ENCODE results near the gene MS4A14. TPM values are rescaled to one million over a fixed set of nuclear protein-coding genes. Genes with fewer than 3 reads are reported as not detected.

MS4A14 gene
- total RNA-seq, 1 experiment from 2014 or later, result not detected

DNA sequence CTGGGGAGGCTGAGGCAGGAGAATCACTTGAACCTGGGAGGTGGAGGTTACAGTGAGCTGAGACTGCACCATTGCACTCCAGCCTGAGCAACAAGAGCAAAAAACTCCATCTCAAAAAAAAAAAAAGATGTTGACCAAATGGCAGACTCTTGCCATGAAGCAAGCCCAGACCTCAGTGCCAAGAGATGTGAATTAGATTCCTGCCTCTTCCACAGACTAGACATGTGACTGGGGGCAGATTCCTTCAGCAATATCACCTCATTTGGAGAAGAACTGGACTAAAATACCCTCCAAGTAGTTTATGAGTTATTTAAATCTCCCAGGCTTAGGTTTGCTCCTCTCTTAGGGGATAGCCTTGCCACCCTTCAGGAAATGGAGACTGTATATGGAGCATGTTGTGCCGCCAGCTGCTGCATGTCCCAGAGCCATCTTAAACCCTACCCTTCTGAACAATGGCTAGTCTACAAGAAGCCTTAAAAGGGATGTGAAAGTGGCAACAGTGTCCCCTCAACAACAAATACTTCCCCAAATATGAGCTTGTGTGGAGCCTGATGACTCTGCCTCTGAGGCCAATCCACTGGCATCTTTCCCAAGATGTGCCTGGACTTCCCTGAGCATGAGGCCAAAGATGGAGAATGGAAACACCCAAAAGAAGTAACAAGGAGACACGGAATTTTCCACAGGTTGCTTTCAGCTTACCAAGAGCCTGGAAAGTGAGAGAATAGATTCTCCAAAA lies 18.7 kb upstream of the MS4A14 start:
- ChIA-PET CTCF (no interaction called here), RAD21 (ENCODE audit: low non-redundant PET in 1 of 2, low total read pairs in 2 of 2, uncharacterized antibody in 2 of 2, unreplicated experiment in 2 of 2) (no interaction called here), POLR2A (no interaction called here)
- Histone ChIP-seq H3K4me3 (replicated peaks in 1 of 2; ENCODE audit: low read depth in 1 of 2, low read length in 2 of 2) (no peak overlapping the region), H3K36me3 (ENCODE audit: control insufficient read depth in 1 of 2, insufficient read depth in 2 of 2, low read length in 2 of 2) (no peaks in the 10 kb centered on the region), H4K20me1 (ENCODE audit: insufficient read depth) (no peaks in the 10 kb centered on the region), H3K4me1 (ENCODE audit: control insufficient read depth in 1 of 2, insufficient read depth in 2 of 2, low read length in 2 of 2) (no peaks in the 10 kb centered on the region), H3K79me2 (ENCODE audit: insufficient read depth, low read length) (no peaks in the 10 kb centered on the region), H3K9me2 (ENCODE audit: insufficient read depth) (no peaks in the 10 kb centered on the region), H3K4me2 (ENCODE audit: low read length) (no peak overlapping the region), H3K9me3 (ENCODE audit: control insufficient read depth in 1 of 2, insufficient read depth in 1 of 2, low read depth in 1 of 2, low read length in 2 of 2) (no peaks in the 10 kb centered on the region), H2AFZ (ENCODE audit: low read depth, low read length, poor library complexity, severe bottlenecking) (no peak overlapping the region), H3K27ac (ENCODE audit: low read depth, low read length) (no peak overlapping the region), H3K27me3 (ENCODE audit: insufficient read depth, low read length) (no peaks in the 10 kb centered on the region), H3K9ac (ENCODE audit: low read length) (no peak overlapping the region)
- TF ChIP-seq REST (IDR thresholded peaks at IDR 0.05; ENCODE audit: low read depth), result no peak
- BruUV-seq (replicated peaks), result no TSS peak
- no peak for ATAC-seq
- DNase-seq (ENCODE audit: low read depth, low spot score), result no peak
- intact Hi-C loops (cut with micrococcal nuclease), result no loop called here

DNA sequence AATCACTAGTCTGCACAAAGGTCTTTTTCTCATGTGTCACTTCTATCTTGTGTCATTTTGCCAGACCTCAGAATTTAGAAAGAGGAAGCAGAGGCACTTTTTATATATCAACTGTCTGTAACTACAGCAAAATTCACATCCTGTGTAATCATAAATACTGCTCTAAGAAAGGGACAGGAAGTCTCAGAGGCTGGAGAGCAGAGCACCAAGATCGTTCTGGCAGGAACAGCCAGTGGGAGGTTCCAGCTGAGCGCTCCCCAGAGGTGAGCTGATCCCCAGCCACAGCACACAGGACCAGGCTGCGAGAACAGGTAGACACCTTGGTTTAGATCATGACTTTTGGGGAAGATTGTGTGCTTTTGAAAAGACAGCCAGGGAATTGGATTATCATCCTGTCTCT lies 17.9 kb upstream of the MS4A14 start, which contains the start of gene MS4A7:
Gene MS4A7 (plus strand): TSS at position 179 of the 400 bp plus-strand sequence. CDS start 4,610 bp downstream, outside the sequence.
- no TSS peak for BruUV-seq (replicated peaks)
- intact Hi-C loops (cut with micrococcal nuclease), result no loop called here
- ATAC-seq, result no peak
- TF ChIP-seq RAD21 (IDR thresholded peaks at IDR 0.05; ENCODE audit: low read depth), result no peak
- TF ChIP-seq FOSL1 (IDR thresholded peaks at IDR 0.05; ENCODE audit: low read depth), result no peak
- TF ChIP-seq TCF7L2 (IDR thresholded peaks at IDR 0.05; ENCODE audit: borderline replicate concordance, extremely low read depth, insufficient read depth, insufficient read length), result no peak
- TF ChIP-seq SP1 (IDR thresholded peaks at IDR 0.05; ENCODE audit: low read depth), result no peak
- TF ChIP-seq YY1 (IDR thresholded peaks at IDR 0.05; ENCODE audit: extremely low read depth, insufficient replicate concordance, low read depth, low read length), result no peak
- no peak for TF ChIP-seq JUND (IDR thresholded peaks at IDR 0.05)
- no peak for TF ChIP-seq EZH2 (IDR thresholded peaks at IDR 0.05)
- no peak for TF ChIP-seq ATF3 (IDR thresholded peaks at IDR 0.05)
- TF ChIP-seq CTCF (IDR thresholded peaks at IDR 0.05 in 2 of 3, conservative IDR thresholded peaks at IDR 0.05 in 1 of 3; ENCODE audit: borderline replicate concordance in 1 of 3, insufficient read depth in 1 of 3, low read depth in 2 of 3, low read length in 2 of 3), result no peak
- no peak for TF ChIP-seq ZNF274 (IDR thresholded peaks at IDR 0.05; ENCODE audit: low read depth, low read length)
- TF ChIP-seq, protein P1, sequence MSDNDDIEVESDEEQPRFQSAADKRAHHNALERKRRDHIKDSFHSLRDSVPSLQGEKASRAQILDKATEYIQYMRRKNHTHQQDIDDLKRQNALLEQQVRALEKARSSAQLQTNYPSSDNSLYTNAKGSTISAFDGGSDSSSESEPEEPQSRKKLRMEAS (IDR thresholded peaks at IDR 0.05), result no peak
- TF ChIP-seq POLR2A (IDR thresholded peaks at IDR 0.05; ENCODE audit: borderline replicate concordance, extremely low read depth, insufficient read depth, insufficient read length), result no peak

More for the DNA sequence above, 17.9 kb upstream of the MS4A14 start, which contains the start of gene MS4A7:
- Histone ChIP-seq H3K9me2 (ENCODE audit: insufficient read depth) (no peaks in the 10 kb centered on the region), H3K4me2 (ENCODE audit: low read length) (no peak within 1 kb of the TSS), H3K4me1 (ENCODE audit: control insufficient read depth in 1 of 2, insufficient read depth in 2 of 2, low read length in 2 of 2) (no peaks in the 10 kb centered on the region), H3K36me3 (ENCODE audit: control insufficient read depth in 1 of 2, insufficient read depth in 2 of 2, low read length in 2 of 2) (no peaks in the 10 kb centered on the region), H3K9ac (ENCODE audit: low read length) (no peak within 1 kb of the TSS), H3K27ac (ENCODE audit: low read depth, low read length) (no peak within 1 kb of the TSS), H2AFZ (ENCODE audit: low read depth, low read length, poor library complexity, severe bottlenecking) (no peak within 1 kb of the TSS), H3K27me3 (ENCODE audit: insufficient read depth, low read length) (no peaks in the 10 kb centered on the region), H3K9me3 (ENCODE audit: control insufficient read depth in 1 of 2, insufficient read depth in 1 of 2, low read depth in 1 of 2, low read length in 2 of 2) (no peaks in the 10 kb centered on the region), H3K4me3 (replicated peaks in 1 of 2; ENCODE audit: low read depth in 1 of 2, low read length in 2 of 2) (no peak within 1 kb of the TSS), H3K79me2 (ENCODE audit: insufficient read depth, low read length) (no peaks in the 10 kb centered on the region), H4K20me1 (ENCODE audit: insufficient read depth) (no peaks in the 10 kb centered on the region)
- ChIA-PET RAD21 (ENCODE audit: low non-redundant PET in 1 of 2, low total read pairs in 2 of 2, uncharacterized antibody in 2 of 2, unreplicated experiment in 2 of 2) (no interaction called here), CTCF (interaction anchor here (1.0 kb wide), 1 partner anchor 15 kb away, joined by 3 read pairs; no protein-coding TSS in a partner anchor), POLR2A (no interaction called here)
- DNase-seq (ENCODE audit: low read depth, low spot score), result no peak
